Mesendoderm (in vitro differentiated cells): ENCODE data around the gene KCNJ12.
"Not testable (repeated sequence)": the region's sequence is repeated elsewhere in the genome, so short reads cannot be mapped to it uniquely, and the experiment has no call there.

ENCODE experiments used
- DNase-seq: peaks from one replicate; pipeline ENCODE4 v3.0.0; 2013
- H2AK5ac ChIP-seq: 2 replicates; pipeline ENCODE4 v1.6.1; 2013; ENCODE audit warnings: low read length, inconsistent platforms
- H2BK120ac ChIP-seq: 2 replicates; pipeline ENCODE4 v1.6.1; 2013; ENCODE audit warnings: low read depth, mild to moderate bottlenecking, low read length, moderate library complexity, mixed read lengths
- H2BK15ac ChIP-seq: replicated peaks from 2 replicates; pipeline ENCODE4 v1.6.1; 2013; ENCODE audit warnings: low read depth, mild to moderate bottlenecking, moderate library complexity
- H2BK5ac ChIP-seq: 2 replicates; pipeline ENCODE4 v1.6.1; 2013; ENCODE audit warnings: low read length, inconsistent platforms
- H3K18ac ChIP-seq: 2 replicates; pipeline ENCODE4 v1.6.1; 2013; ENCODE audit warnings: mild to moderate bottlenecking, low read length, mixed read lengths
- H3K23ac ChIP-seq: one replicate; pipeline ENCODE4 v1.6.1; 2013; ENCODE audit warnings: low read length
- H3K27ac ChIP-seq: 2 replicates; pipeline ENCODE4 v1.5.1; 2013; ENCODE audit warnings: low read depth, mild to moderate bottlenecking, inconsistent platforms, low read length, moderate library complexity
- H3K27me3 ChIP-seq: 2 replicates; pipeline ENCODE4 v1.6.1; 2013; ENCODE audit warnings: low read length, control low read depth, mild to moderate bottlenecking, inconsistent platforms; ENCODE audit not compliant: insufficient read depth, poor library complexity
- H3K36me3 ChIP-seq: 2 replicates; pipeline ENCODE4 v1.6.1; 2013; ENCODE audit warnings: low read length, inconsistent platforms; ENCODE audit not compliant: control insufficient read depth, insufficient read depth
- H3K4ac ChIP-seq: one replicate; pipeline ENCODE4 v1.6.1; 2013; ENCODE audit warnings: low read depth, mild to moderate bottlenecking, low read length, moderate library complexity
- H3K4me1 ChIP-seq: 2 replicates; pipeline ENCODE4 v1.6.1; 2013; ENCODE audit warnings: low read depth, low read length, inconsistent platforms; ENCODE audit not compliant: control insufficient read depth
- H3K4me2 ChIP-seq: 2 replicates; pipeline ENCODE4 v1.6.1; 2013; ENCODE audit warnings: low read length
- H3K4me3 ChIP-seq: 2 replicates; pipeline ENCODE4 v1.5.1; 2013; ENCODE audit warnings: mild to moderate bottlenecking, low read length
- H3K56ac ChIP-seq: one replicate; pipeline ENCODE4 v1.6.1; 2013; ENCODE audit warnings: low read length
- H3K79me1 ChIP-seq: 2 replicates; pipeline ENCODE4 v1.6.1; 2013; ENCODE audit warnings: low read length, inconsistent platforms
- H3K79me2 ChIP-seq: 2 replicates; pipeline ENCODE4 v1.6.1; 2013; ENCODE audit warnings: mild to moderate bottlenecking, low read length; ENCODE audit not compliant: control insufficient read depth, insufficient read depth
- H3K9ac ChIP-seq: 2 replicates; pipeline ENCODE4 v1.6.1; 2013; ENCODE audit warnings: low read length, inconsistent platforms
- H4K5ac ChIP-seq: one replicate; pipeline ENCODE4 v1.6.1; 2013; ENCODE audit warnings: low read length
- H4K8ac ChIP-seq: one replicate; pipeline ENCODE4 v1.6.1; 2013; ENCODE audit warnings: low read depth, mild to moderate bottlenecking, control low read depth, low read length, moderate library complexity
- WGBS: extraction: QIAGEN DNeasy Blood & Tissue Kit; methylation state at CpG from one replicate; pipeline ENCODE4 v1.1.7; 2013; ENCODE audit warnings: low lambda C conversion rate, missing lambda C conversion rate; ENCODE audit not compliant: insufficient coverage; ENCODE audit errors: extremely low coverage; 5-methylcytosine and 5-hydroxymethylcytosine counted together

KCNJ12 gene

DNA sequence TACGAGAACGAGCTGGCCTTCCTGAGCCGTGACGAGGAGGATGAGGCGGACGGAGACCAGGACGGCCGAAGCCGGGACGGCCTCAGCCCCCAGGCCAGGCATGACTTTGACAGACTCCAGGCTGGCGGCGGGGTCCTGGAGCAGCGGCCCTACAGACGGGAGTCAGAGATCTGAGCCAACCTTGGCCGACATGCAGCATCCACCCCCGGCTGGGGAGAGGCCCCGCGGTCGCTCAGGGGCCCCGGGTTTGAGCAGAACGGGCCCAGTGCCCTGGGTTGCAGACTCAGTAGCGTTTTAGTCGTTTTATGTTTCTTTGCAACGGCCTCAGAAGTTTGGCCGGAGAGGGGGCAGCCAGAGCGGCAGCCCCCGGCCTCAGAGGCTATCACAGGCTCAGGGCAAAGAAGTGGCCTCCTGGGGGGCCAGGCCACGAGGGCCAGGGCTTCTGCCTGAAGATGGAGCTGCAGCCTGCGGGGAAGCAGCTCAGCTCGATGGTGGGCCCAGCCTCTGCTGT lies 40.4 kb downstream of the KCNJ12 start:
- H3K4ac ChIP-seq, H3K79me1 ChIP-seq, H4K8ac ChIP-seq, H3K27ac ChIP-seq, H3K4me3 ChIP-seq, H3K23ac ChIP-seq, H2BK15ac ChIP-seq, H3K36me3 ChIP-seq, H2BK5ac ChIP-seq, H3K56ac ChIP-seq, H2AK5ac ChIP-seq, H4K5ac ChIP-seq, H3K27me3 ChIP-seq, H2BK120ac ChIP-seq, H3K79me2 ChIP-seq, DNase-seq, H3K4me2 ChIP-seq, H3K18ac ChIP-seq, H3K9ac ChIP-seq, H3K4me1 ChIP-seq: not testable (repeated sequence)
- WGBS: no CpG with 5 or more reads among the region's 30 CpGs

DNA sequence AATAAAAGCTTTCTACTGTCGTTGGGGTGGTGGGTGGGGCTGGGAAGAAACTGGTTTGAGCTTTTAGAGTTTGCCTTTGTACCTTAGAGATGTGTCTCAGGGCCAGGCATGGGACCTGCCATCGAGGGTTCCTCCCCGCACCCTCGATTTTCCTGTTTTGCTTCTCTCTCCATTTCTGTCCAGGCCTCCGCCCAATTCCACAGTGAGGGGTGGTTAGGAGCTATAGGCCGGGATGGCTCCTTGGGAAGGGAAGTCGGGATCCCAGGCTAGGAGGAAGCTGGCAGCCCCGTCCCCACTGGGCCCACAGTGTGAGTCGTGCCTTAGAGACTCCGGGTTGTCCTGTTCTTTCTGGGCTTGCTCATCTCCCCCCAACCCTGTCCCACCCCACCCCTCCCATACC lies 41.2 kb downstream of the KCNJ12 start:
- H3K79me2 ChIP-seq, H3K18ac ChIP-seq, H2BK5ac ChIP-seq, H3K9ac ChIP-seq, H2AK5ac ChIP-seq, H3K4ac ChIP-seq, H2BK120ac ChIP-seq, H4K5ac ChIP-seq, H3K27me3 ChIP-seq, H2BK15ac ChIP-seq, H3K4me2 ChIP-seq, H3K56ac ChIP-seq, DNase-seq, H3K36me3 ChIP-seq, H3K27ac ChIP-seq, H3K79me1 ChIP-seq, H3K23ac ChIP-seq, H4K8ac ChIP-seq, H3K4me3 ChIP-seq, H3K4me1 ChIP-seq: not testable (repeated sequence)
- no CpG with 5 or more reads among the region's 10 CpGs for WGBS

DNA sequence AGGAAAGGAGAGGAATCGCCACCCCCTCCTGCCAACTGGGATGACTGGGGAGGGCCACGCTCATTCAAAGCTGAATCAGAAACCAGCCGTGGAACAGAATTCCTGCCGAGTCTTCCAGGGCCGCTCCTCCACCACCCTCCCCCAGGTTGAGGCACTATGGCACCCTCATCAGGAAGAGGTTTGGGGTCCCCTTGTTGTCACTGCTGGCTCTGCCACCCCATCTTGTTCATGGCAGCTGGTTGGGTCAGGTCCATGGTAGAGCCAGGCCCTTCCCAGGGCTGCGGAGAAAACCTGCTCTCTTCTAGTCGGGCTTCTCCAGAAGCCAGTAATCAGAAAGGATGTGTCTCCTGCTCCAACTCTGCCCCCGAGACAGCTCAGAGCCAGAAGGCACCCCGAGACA lies 41.8 kb downstream of the KCNJ12 start:
- no peaks in the 10 kb centered on the region for H3K36me3 ChIP-seq
- no peak overlapping the region for H3K4me2 ChIP-seq
- H2BK120ac ChIP-seq: no peak overlapping the region
- H3K9ac ChIP-seq: no peak overlapping the region
- no peak overlapping the region for H4K5ac ChIP-seq
- no peak overlapping the region for H3K4me3 ChIP-seq
- no peak for DNase-seq
- no peak overlapping the region for H3K56ac ChIP-seq
- H3K23ac ChIP-seq: no peak overlapping the region
- H2AK5ac ChIP-seq: no peak overlapping the region
- no CpG with 5 or more reads among the region's 9 CpGs for WGBS
- H4K8ac ChIP-seq: no peak overlapping the region
- no peak overlapping the region for H2BK15ac ChIP-seq
- H2BK5ac ChIP-seq: no peak overlapping the region
- H3K27me3 ChIP-seq: no peaks in the 10 kb centered on the region
- H3K18ac ChIP-seq: no peak overlapping the region
- H3K4me1 ChIP-seq: no peaks in the 10 kb centered on the region
- H3K4ac ChIP-seq: no peak overlapping the region
- H3K27ac ChIP-seq: no peak overlapping the region
- no peaks in the 10 kb centered on the region for H3K79me1 ChIP-seq
- H3K79me2 ChIP-seq: no peaks in the 10 kb centered on the region

DNA sequence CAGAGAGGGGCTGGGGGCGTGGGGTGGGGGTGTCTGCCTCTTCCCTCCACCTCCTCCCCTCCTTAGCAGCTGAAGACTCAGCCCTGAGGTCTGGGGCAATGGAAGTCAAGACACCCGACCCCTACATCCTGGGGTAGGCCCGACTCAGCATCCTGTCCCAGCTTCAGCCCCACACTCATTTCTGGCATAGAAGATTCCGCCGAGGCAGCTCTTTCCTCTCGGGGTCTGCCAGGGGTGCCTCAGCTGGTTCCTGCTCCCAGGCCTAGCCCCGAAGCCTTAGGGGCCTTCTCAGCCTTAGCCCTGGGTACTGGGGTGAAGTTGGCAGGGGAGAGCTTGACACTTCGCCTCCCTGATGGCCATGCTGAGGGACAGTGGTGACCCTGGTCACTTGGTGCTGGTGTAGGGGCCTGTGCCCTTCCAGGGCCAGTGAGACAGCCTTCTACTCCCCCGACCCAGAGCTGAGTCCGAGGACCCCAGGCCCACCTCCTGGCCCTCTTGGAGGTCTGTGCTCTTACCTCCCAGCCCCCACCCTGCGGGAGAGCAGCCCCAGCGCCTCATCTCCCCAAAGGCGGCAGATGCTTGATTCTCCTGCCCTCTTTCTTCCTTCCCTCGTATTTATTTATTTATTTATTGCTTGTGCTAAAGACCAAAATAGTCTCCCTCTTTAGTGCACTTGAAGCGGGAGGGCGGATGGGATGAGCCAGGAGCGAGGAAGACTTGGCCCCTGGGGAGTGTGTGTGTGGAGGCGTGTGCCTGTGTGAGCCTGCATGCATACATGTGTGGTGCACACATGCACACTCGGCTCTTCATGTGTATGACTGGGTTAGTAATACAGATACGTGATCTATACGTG lies 42.5 kb downstream of the KCNJ12 start:
- no peaks in the 10 kb centered on the region for H3K27me3 ChIP-seq
- DNase-seq: no peak
- WGBS: no CpG with 5 or more reads among the region's 21 CpGs

DNA sequence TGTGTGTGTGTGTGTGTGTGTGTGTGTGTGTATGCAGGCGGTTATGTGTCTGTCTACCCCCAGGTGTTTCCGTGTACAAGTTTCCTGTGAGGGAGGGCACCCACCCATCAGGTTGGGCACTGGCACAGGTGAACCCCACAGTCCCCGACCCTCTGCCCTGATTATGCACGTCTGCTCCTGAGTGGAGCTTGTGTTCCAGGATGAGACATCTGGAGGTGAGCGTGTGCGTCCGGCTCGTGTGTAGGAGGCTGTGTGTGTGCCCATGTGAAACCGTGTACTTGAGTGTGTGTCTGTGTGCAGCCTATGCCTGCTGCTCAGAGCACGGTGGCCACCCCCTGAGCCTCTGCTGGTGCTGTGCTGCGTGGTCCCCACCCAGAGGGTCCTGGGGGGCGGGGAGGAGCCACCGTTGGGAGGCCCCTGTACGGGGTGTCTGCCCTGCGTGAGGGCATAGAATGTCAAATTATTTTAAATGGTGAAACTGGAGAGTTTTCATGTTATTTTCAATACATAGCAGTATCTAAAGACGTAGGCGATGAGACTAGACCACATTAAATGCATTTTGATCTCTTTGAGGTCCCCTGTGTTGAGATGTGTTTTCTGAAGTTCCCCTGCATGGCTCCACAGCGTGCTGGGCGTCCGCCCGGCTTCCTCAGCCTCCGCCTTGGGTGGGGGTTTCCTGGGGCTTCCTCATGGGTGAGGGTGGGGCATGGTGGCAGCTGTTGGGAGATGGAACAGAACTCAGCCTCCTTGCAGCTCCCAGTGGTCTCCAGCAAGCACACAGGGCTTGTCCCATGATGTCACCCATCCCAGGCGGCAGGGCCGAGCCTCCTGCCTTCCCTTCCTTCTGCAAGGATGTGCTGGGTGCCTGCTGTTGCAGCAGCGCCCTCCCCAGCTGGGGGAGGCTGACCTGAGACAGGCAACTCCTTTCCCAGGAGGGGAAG lies 43.4 kb downstream of the KCNJ12 start:
- H3K4me3 ChIP-seq: no peak overlapping the region
- H4K5ac ChIP-seq: no peak overlapping the region
- no CpG with 5 or more reads among the region's 25 CpGs for WGBS
- H3K9ac ChIP-seq: no peak overlapping the region
- no peaks in the 10 kb centered on the region for H3K27me3 ChIP-seq
- no peak overlapping the region for H3K4me2 ChIP-seq
- H3K56ac ChIP-seq: no peak overlapping the region
- no peak overlapping the region for H2BK5ac ChIP-seq
- no peaks in the 10 kb centered on the region for H3K79me2 ChIP-seq
- no peak overlapping the region for H4K8ac ChIP-seq
- H2AK5ac ChIP-seq: no peak overlapping the region
- no peak overlapping the region for H2BK120ac ChIP-seq
- no peak overlapping the region for H3K18ac ChIP-seq
- H3K4ac ChIP-seq: no peak overlapping the region
- no peak overlapping the region for H2BK15ac ChIP-seq
- DNase-seq: peak; percentile 21
- H3K27ac ChIP-seq: no peak overlapping the region
- no peaks in the 10 kb centered on the region for H3K79me1 ChIP-seq
- H3K23ac ChIP-seq: no peak overlapping the region
- no peaks in the 10 kb centered on the region for H3K4me1 ChIP-seq
- no peaks in the 10 kb centered on the region for H3K36me3 ChIP-seq

More for the DNA sequence above, 42.5 kb downstream of the KCNJ12 start:
- Histone ChIP-seq H3K79me1 (no peaks in the 10 kb centered on the region), H2AK5ac (no peak overlapping the region), H3K36me3 (no peaks in the 10 kb centered on the region), H3K4me1 (no peaks in the 10 kb centered on the region), H2BK120ac (no peak overlapping the region), H3K56ac (no peak overlapping the region), H2BK5ac (no peak overlapping the region), H3K18ac (no peak overlapping the region), H3K27ac (no peak overlapping the region), H4K8ac (no peak overlapping the region), H3K9ac (no peak overlapping the region), H4K5ac (no peak overlapping the region), H3K79me2 (no peaks in the 10 kb centered on the region), H3K4me2 (no peak overlapping the region), H2BK15ac (no peak overlapping the region), H3K4ac (no peak overlapping the region), H3K4me3 (no peak overlapping the region), H3K23ac (no peak overlapping the region)
